H54 (cell line): ENCODE results near the gene FAM187B.
"Not testable (repeated sequence)": the region's sequence is repeated elsewhere in the genome, so short reads cannot be mapped to it uniquely, and the experiment has no call there.

Source experiments
- DNase-seq: peaks from one replicate; pipeline ENCODE4 v3.0.0; 2011; ENCODE audit warnings: low spot score, mixed read lengths; ENCODE audit not compliant: insufficient read length
- FAIRE-seq: peaks from 3 replicates; lab custom pipeline; 2011; peaks lifted over from hg19 to GRCh38; lab: Jason Lieb, UNC
- POLR2A ChIP-seq: IDR thresholded peaks from 2 replicates; pipeline ENCODE4 v1.6.1; 2011; ENCODE audit warnings: low read depth, mild to moderate bottlenecking, low read length

The FAM187B gene

GRCh38 chr19:35253316-35254286, 25.1 kb upstream of the FAM187B start:
- DNase-seq (no peak), FAIRE-seq (no peak)
- TF ChIP-seq POLR2A, result no peak

- TF ChIP-seq POLR2A, result no peak
- DNase-seq (no peak), FAIRE-seq (no peak)
Observed at GRCh38 chr19:35251456-35251855, 22.9 kb upstream of the FAM187B start.

- FAIRE-seq (no peak), DNase-seq (no peak)
- TF ChIP-seq POLR2A, result no peak
Observed at GRCh38 chr19:35249848-35250711, 21.5 kb upstream of the FAM187B start.

GRCh38 chr19:35249146-35249847, 20.8 kb upstream of the FAM187B start:
- FAIRE-seq (no peak), DNase-seq (no peak)
- TF ChIP-seq POLR2A, result no peak

- FAIRE-seq (no peak), DNase-seq (no peak)
- TF ChIP-seq POLR2A, result no peak
Observed at GRCh38 chr19:35248310-35249145, 20.0 kb upstream of the FAM187B start, which contains the start of gene LSR. Gene LSR (plus strand): TSS chr19:35249002. CDS start chr19:35249023, 21 bp downstream.

GRCh38 chr19:35247526-35248309, 19.2 kb upstream of the FAM187B start:
- no peak for FAIRE-seq
- no peak for DNase-seq
- TF ChIP-seq POLR2A, result no peak

- TF ChIP-seq POLR2A, result no peak
- no peak for FAIRE-seq
- no peak for DNase-seq
Observed at GRCh38 chr19:35246466-35247092, 18.0 kb upstream of the FAM187B start.

- DNase-seq, result no peak
- TF ChIP-seq POLR2A, result no peak
- no peak for FAIRE-seq
Observed at GRCh38 chr19:35241417-35241816, 12.9 kb upstream of the FAM187B start.

GRCh38 chr19:35240327-35240726, 11.8 kb upstream of the FAM187B start:
- no peak for TF ChIP-seq POLR2A
- no peak for FAIRE-seq
- no peak for DNase-seq

GRCh38 chr19:35239597-35239996, 11.1 kb upstream of the FAM187B start:
- not testable (repeated sequence) for DNase-seq, FAIRE-seq

- TF ChIP-seq POLR2A, result no peak
- no peak for FAIRE-seq
- no peak for DNase-seq
Observed at GRCh38 chr19:35236638-35237400, 8.3 kb upstream of the FAM187B start.
